IPS-20b (cell line): ENCODE results near the gene PAF1.
"Not testable (repeated sequence)": the region's sequence is repeated elsewhere in the genome, so short reads cannot be mapped to it uniquely, and the experiment has no call there.

Experiments used
- H3K27ac ChIP-seq: one replicate; pipeline ENCODE4 v1.5.1; 2013; ENCODE audit warnings: low read length
- H3K27me3 ChIP-seq: 2 replicates; pipeline ENCODE4 v1.6.1; 2013; ENCODE audit warnings: mild to moderate bottlenecking, low read length, inconsistent platforms; ENCODE audit not compliant: insufficient read depth
- H3K36me3 ChIP-seq: 2 replicates; pipeline ENCODE4 v1.6.1; 2013; ENCODE audit warnings: low read depth, mild to moderate bottlenecking, inconsistent platforms, low read length, moderate library complexity; ENCODE audit not compliant: insufficient read depth
- H3K4me1 ChIP-seq: 2 replicates; pipeline ENCODE4 v1.6.1; 2013; ENCODE audit warnings: mild to moderate bottlenecking, control low read depth, inconsistent platforms, low read length, moderate library complexity; ENCODE audit not compliant: insufficient read depth
- H3K4me3 ChIP-seq: 2 replicates; pipeline ENCODE4 v1.5.1; 2013; ENCODE audit warnings: mild to moderate bottlenecking, low read length, inconsistent platforms
- H3K9ac ChIP-seq: 2 replicates; pipeline ENCODE4 v1.6.1; 2013; ENCODE audit warnings: low read depth, mild to moderate bottlenecking, inconsistent platforms, low read length, moderate library complexity
- H3K9me3 ChIP-seq: 2 replicates; pipeline ENCODE4 v1.6.1; 2013; ENCODE audit warnings: mild to moderate bottlenecking, low read depth, low read length, inconsistent platforms; ENCODE audit not compliant: insufficient read depth

Gene PAF1

DNA sequence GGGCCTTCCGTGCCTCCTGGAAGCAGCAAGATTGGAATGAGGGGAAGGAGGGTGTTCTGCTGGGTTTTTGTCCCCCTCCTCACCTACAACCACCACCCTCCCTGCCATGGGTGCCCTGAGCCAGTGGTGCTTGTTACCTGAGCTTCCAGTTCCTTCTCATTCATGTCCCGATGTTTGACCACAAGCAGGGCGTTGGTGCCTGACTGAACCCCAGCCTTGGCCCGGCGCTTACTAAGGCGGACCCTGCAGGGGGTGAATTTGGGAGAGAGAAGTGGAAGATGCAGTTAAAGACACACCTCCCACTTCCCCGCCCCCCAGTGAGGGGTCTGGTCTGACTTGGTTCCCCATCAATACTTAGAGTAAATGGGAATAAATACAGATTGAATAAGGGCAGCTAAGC, 4.3 kb downstream of the PAF1 start:
- peaks cover 81% of the 10 kb centered on the region for H3K36me3 ChIP-seq
- H3K27ac ChIP-seq = no peak overlapping the region
- H3K9ac ChIP-seq = no peak overlapping the region
- no peaks in the 10 kb centered on the region for H3K27me3 ChIP-seq
- H3K4me1 ChIP-seq = peaks cover 5% of the 10 kb centered on the region
- H3K4me3 ChIP-seq = no peak overlapping the region
- no peaks in the 10 kb centered on the region for H3K9me3 ChIP-seq

DNA sequence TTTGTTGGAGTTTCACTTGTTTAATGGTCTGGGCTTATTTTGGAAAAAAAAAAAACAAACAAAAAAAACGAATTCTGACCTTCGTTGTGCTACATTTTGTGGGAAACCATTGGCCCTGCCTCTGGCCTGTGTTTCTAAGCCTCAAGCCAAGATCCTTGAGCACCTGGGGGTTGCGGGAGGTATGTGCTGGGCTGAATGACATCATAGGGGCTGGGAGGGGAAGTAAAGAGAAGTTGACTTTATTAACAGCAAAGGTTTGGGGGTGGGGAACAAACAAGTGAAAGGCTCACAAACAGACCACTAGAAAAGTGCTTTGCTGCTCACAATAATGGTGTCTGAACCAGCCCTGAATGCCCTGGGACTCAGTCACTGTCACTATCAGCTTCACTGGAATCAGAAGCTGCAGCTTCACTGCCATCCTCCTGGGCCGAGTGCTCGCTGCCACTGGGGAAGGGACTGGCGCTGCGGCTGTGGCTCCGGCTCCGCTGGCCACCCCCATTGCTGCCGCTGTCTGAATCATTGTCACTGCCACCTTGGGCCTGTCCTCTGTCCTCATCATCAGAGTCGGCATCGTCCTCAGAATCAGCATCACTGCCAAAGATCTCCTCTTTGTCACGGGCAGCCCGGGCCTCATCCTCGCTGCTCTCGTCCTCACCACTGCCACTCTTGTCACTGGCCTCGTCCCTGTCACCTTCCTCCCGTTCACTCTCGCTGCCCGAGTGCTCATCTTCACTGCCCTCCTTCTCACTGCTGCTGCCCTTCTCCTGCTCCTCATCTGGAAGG, 5.1 kb downstream of the PAF1 start:
- Histone ChIP-seq H3K4me1 (peaks cover 5% of the 10 kb centered on the region), H3K9ac (no peak overlapping the region; the same call in 1 of the 2 replicates), H3K27me3 (no peaks in the 10 kb centered on the region), H3K36me3 (peaks cover 89% of the 10 kb centered on the region), H3K4me3 (no peak overlapping the region), H3K27ac (no peak overlapping the region), H3K9me3 (no peaks in the 10 kb centered on the region)

DNA sequence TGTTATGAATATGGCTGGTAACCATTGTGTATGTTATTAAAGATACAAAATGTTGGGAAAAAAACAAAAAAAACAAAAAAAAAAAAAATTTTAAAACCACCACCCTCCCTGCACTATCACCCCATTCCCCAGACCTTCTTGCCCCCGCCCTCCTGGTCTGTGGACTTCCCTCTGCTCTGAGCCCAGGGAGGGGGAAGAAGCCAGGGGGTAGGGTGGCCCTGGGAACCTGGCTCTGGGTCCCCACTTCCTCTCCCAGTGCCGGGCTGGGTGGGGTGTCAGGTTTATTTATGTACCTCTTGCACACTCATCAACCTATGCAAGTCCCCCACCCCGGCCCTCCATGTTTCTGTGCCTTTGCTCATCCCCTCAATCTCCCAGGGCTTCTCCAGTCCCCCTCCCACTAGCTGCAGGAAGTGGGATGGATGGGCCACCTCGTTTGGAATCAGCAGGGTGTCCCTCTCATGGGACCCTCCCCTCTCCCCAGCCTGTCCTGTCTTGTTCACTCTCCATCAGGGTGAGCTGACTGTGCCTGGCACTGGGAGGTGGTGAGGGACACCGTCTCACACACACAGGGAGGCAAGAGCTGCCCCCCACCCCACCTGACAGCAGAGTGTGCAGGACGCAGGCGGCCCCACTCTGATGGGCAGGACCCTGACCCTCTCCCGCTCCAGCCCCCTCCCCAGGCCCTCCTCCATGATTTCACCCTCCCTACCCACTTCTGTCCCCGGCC, 5.9 kb downstream of the PAF1 start:
- peaks cover 5% of the 10 kb centered on the region for H3K4me1 ChIP-seq
- peaks cover 97% of the 10 kb centered on the region for H3K36me3 ChIP-seq
- no peak overlapping the region for H3K9ac ChIP-seq
- H3K4me3 ChIP-seq = no peak overlapping the region
- no peaks in the 10 kb centered on the region for H3K27me3 ChIP-seq
- H3K9me3 ChIP-seq = no peaks in the 10 kb centered on the region
- H3K27ac ChIP-seq = no peak overlapping the region

DNA sequence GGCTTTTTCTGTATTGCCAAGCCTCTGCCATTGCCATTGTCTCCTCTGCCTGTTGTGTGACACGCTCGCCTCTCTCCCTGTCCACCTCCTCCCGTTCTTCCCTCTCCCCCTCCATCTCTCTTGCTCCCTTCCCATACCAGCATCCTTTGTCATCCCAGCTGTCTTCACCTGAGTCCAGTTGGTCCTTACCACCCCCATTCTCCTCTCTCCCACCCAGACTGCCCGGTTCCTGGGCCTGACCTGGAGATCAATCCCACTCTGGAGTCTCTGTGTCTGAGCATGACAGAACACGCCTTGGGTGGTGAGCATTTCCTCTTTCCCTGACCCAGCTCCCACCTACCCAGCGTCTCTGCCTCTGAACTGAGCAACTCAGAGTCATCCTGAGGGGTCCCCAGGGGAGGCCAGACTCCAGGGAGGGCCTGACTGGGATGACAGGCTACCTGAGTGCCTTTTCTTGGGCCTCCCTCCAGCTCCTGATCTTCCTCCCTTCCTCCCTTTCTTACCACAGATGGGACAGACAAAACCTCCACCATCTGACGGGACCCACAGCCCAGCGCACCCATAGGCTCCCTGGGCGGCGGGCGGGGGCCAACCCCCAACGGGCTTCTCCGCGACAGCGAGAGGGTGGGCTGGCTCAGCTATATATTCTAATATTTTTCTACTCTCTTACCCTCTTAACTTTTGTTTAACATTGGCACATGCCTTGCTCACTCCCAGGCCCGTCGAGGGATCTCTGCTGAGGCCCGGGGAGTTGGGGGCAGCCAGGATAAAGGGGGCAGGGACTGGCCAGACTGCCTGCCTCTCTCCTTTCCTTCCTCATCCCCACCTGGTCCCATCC, 7.7 kb downstream of the PAF1 start:
- Histone ChIP-seq H3K4me3 (no peak overlapping the region), H3K9ac (no peak overlapping the region), H3K36me3 (peaks cover 98% of the 10 kb centered on the region), H3K9me3 (no peaks in the 10 kb centered on the region), H3K27me3 (no peaks in the 10 kb centered on the region), H3K27ac (no peak overlapping the region), H3K4me1 (no peaks in the 10 kb centered on the region)

DNA sequence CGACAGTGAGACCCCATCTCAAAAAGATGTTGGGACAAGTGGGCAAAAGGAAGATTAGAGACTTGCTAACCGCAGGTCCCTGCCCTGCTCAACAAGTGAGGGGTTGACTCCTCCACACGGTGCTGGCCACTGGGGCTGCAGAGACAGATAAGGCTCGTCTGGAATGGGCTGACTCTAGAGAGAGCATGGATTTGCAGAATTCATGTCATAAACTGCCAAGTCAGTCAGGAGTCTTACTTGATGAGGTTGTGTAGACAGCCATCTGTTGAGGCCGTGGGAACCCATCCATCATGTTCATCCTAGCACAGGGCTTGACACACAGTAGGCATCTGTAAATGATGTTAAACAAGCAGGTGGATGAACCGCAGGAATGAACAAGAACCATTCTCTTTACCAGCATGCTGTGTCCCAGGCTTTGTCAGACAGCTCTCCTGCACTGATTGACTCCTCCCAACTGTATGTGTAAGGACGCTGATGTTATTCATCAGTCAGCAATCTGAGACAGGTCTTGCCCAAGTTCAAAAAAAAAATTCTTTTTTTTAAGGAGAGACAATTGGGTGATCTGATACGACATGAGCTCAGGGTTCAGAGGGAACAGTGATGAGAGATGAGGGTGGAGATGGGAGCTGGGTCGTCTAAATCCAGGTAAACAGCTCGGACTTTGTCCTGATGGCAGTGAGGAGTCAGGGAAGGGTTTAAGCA, 8.8 kb downstream of the PAF1 start:
- Histone ChIP-seq H3K9ac (no peak overlapping the region), H3K36me3 (peaks cover 98% of the 10 kb centered on the region), H3K27ac (no peak overlapping the region), H3K9me3 (no peaks in the 10 kb centered on the region), H3K4me3 (no peak overlapping the region), H3K27me3 (no peaks in the 10 kb centered on the region), H3K4me1 (no peaks in the 10 kb centered on the region)

DNA sequence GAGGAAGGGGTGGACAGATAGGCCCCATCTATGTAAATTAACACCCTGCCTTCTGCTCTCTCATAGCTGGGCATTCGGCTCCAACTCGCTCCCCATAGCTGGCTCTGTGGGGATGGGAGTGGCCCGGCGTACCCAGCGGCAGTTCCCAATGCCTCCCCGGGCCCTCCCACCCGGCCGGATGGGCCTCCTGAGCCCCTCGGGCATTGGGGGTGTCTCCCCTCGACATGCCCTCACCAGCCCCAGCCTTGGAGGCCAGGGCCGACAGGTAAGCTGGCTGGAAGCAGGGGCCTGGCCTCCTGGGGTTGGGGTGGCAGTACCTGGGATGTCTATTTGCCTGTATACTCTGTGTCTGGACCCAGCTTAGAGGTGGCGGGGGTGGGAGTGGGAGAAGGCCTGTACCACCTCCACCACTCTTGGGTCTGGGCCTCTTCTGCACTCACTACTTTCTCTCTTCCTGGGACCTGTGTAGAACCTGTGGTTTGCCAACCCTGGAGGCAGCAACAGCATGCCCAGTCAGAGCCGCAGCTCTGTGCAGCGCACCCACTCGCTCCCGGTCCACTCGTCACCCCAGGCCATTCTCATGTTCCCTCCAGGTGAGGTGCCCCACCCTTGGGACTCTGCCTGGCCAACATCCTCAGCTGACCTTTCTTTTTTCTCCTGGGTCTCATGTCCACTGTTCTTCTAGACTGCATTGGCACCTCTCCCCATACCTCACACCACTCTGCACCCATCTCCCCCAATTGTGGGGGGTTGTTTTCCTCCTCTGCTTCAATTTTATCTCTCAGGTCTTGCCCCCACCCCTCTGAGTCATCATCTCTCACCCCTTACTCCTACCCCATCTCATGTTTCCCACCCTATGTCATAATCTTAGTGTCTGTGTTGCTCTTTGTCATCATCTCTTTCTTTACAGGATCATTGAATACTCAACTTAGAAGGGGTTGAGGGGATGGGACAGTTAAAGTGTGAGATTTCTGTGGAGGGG, 10.1 kb downstream of the PAF1 start:
- H3K27me3 ChIP-seq = no peaks in the 10 kb centered on the region
- H3K36me3 ChIP-seq = peaks cover 98% of the 10 kb centered on the region
- no peak overlapping the region for H3K9ac ChIP-seq
- no peaks in the 10 kb centered on the region for H3K9me3 ChIP-seq
- no peak overlapping the region for H3K27ac ChIP-seq
- no peak overlapping the region for H3K4me3 ChIP-seq
- H3K4me1 ChIP-seq = no peaks in the 10 kb centered on the region

DNA sequence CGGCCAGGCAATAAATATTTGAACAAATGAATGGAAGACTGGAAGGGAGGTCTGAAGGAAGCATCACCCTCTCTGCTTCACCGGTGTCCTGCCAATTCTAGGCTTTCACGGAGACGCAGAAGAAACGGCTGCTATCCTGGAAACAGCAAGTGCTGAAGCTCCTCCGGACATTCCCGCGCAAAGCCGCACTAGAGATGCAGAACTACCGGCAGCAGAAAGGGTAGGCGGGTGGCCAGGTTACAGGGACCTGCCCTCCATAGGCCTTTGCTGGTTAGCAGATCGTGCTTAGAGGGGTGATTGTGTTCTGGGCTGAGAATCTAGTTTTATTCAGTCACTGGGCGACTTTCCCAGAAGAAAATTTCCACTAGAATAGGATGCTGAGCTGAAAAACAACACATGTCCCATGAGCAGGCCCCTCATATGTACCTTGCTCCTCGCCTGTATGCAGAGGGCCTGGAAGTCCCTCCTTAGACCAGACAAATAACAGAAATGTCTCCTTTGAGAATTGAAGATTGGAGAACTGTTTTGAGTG, 11.0 kb downstream of the PAF1 start:
- Histone ChIP-seq H3K4me1 (no peaks in the 10 kb centered on the region), H3K27me3 (no peaks in the 10 kb centered on the region), H3K36me3 (peaks cover 98% of the 10 kb centered on the region), H3K4me3 (no peak overlapping the region), H3K9ac (no peak overlapping the region), H3K9me3 (no peaks in the 10 kb centered on the region), H3K27ac (no peak overlapping the region)

DNA sequence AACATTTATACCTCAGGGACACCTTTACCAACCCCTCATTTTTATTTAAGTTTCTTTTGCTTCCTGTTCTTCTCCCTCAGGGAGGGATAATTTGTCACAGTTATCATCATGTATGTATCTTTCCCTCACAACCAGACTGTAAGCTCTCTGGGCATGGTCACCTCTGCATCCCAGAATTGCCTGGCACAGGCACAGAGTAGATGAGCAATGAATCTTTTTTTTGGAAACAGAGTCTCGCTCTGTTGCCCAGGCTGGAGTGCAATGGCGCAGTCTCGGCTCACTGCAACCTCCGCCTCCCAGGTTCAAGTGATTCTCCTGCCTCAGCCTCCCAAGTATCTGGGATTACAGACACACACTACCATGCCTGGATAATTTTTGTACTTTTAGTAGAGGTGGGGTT, 11.5 kb downstream of the PAF1 start:
- H3K36me3 ChIP-seq = peaks cover 96% of the 10 kb centered on the region
- H3K4me1 ChIP-seq, H3K9ac ChIP-seq, H3K27me3 ChIP-seq, H3K4me3 ChIP-seq, H3K27ac ChIP-seq, H3K9me3 ChIP-seq: not testable (repeated sequence)

DNA sequence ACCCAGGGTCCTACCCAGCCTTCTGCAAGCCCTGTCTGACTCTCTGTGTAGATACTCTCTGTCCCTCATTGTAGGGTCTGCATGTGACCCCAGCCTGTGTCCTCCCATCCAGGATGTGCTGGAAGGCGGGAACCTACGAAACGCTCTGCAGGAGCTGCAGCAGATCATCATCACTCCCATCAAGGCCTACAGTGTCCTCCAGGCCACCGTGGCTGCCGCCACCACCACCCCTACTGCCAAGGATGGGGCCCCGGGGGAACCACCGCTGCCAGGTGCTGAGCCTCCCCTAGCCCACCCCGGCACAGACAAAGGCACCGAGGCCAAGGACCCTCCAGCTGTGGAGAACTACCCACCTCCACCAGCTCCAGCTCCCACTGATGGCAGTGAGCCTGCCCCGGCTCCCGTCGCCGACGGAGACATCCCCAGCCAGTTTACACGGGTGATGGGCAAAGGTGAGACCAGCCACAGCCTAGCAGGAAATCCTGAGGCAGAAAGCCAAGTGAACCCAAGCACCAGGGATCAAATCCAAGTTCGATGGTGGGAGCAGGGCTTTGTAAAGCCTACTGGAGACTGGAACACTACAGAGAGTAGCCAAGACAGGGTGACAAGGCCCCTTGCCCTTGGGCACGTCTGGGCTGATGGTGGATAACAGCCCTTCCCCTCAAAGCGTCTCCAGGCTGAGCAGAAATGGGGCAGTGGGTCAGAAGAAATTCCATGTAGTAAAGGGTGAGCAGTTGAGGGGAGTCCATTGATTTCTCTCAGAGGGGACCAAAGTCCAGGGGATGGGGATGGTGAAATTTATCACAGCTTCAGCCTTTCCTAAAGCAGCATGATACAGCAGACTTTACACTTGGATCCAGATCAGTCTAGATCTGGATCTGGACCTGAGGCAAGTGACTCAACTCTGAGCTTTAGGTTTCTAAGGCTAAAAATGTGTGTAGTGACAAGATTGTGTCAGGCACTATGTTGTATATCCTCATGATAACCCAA, 13.2 kb downstream of the PAF1 start:
- H3K4me1 ChIP-seq = no peaks in the 10 kb centered on the region
- H3K36me3 ChIP-seq = peaks cover 89% of the 10 kb centered on the region
- H3K9ac ChIP-seq = no peak overlapping the region
- H3K9me3 ChIP-seq = no peaks in the 10 kb centered on the region
- no peak overlapping the region for H3K4me3 ChIP-seq
- no peak overlapping the region for H3K27ac ChIP-seq
- no peaks in the 10 kb centered on the region for H3K27me3 ChIP-seq

DNA sequence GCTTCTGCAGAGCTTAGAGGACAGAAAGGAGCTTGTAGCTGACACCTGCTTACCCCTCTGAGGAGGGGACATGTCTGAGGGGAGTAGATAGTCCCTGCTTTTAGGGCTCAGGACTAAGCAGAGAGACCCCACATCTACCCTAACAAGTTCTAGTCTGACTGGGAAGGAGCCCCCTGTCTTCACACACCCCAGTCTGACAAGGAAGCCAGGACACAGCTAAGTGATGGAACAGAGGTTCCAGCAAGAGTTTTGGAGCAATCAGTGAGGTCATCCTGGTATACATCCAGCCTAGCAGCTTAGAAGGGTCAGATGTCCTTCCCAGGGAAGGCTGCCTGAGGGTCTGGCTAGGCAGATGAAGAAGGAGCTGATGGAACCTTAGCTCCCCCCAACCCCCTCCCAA, 15.0 kb downstream of the PAF1 start:
- no peak overlapping the region for H3K27ac ChIP-seq

More for the DNA sequence above, 15.0 kb downstream of the PAF1 start:
- H3K4me3 ChIP-seq = no peak overlapping the region
- no peaks in the 10 kb centered on the region for H3K4me1 ChIP-seq
- no peaks in the 10 kb centered on the region for H3K27me3 ChIP-seq
- no peaks in the 10 kb centered on the region for H3K9me3 ChIP-seq
- H3K9ac ChIP-seq = no peak overlapping the region
- peaks cover 89% of the 10 kb centered on the region for H3K36me3 ChIP-seq
